ENCODE data around the gene ZNF253. TPM values are rescaled to one million over a fixed set of nuclear protein-coding genes. Genes with fewer than 3 reads are reported as not detected.

ZNF253 gene
- total and polyA plus RNA-seq, 9 of the 15 experiments (the other 6 are each of a cell fraction or from before 2014, with no cell fraction given), result 4.0 to 14.4 (median 7.5) TPM

DNA sequence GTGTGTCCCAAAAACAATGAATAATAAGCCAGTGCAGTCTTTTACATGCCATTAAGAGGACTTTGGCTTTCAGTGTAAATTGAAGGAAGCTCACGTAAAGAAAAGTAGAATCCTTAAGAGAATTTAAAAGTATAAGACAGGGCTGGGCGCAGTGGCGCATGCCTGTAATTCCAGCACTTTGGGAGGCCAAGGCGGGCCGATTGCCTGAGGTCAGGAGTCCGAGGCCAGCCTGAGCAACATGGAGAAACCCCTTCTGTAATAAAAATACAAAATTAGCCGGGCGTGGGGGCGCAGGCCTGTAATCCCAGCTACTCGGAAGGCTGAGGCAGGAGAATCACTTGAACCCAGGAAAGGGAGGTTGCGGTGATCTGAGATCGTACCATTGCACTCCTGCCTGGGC lies 17.9 kb upstream of the ZNF253 start (continued):
- TF ChIP-seq, protein P1, sequence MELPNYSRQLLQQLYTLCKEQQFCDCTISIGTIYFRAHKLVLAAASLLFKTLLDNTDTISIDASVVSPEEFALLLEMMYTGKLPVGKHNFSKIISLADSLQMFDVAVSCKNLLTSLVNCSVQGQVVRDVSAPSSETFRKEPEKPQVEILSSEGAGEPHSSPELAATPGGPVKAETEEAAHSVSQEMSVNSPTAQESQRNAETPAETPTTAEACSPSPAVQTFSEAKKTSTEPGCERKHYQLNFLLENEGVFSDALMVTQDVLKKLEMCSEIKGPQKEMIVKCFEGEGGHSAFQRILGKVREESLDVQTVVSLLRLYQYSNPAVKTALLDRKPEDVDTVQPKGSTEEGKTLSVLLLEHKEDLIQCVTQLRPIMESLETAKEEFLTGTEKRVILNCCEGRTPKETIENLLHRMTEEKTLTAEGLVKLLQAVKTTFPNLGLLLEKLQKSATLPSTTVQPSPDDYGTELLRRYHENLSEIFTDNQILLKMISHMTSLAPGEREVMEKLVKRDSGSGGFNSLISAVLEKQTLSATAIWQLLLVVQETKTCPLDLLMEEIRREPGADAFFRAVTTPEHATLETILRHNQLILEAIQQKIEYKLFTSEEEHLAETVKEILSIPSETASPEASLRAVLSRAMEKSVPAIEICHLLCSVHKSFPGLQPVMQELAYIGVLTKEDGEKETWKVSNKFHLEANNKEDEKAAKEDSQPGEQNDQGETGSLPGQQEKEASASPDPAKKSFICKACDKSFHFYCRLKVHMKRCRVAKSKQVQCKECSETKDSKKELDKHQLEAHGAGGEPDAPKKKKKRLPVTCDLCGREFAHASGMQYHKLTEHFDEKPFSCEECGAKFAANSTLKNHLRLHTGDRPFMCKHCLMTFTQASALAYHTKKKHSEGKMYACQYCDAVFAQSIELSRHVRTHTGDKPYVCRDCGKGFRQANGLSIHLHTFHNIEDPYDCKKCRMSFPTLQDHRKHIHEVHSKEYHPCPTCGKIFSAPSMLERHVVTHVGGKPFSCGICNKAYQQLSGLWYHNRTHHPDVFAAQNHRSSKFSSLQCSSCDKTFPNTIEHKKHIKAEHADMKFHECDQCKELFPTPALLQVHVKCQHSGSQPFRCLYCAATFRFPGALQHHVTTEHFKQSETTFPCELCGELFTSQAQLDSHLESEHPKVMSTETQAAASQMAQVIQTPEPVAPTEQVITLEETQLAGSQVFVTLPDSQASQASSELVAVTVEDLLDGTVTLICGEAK (IDR thresholded peaks at IDR 0.05), result no peak
- TF ChIP-seq, protein P1 (CRISPR knock-in tag; IDR thresholded peaks at IDR 0.05), result no peak
- TF ChIP-seq CBFA2T3 (IDR thresholded peaks at IDR 0.05) (no peak), RAD21 (CRISPR knock-in tag; conservative IDR thresholded peaks at IDR 0.05 in 1 of 2, IDR thresholded peaks at IDR 0.05 in 1 of 2) (no peak), ZNF76 (CRISPR knock-in tag; IDR thresholded peaks at IDR 0.05; ENCODE audit: borderline replicate concordance) (no peak), ZNF354B (CRISPR knock-in tag; IDR thresholded peaks at IDR 0.05) (no peak)
- TF ChIP-seq, protein P2, sequence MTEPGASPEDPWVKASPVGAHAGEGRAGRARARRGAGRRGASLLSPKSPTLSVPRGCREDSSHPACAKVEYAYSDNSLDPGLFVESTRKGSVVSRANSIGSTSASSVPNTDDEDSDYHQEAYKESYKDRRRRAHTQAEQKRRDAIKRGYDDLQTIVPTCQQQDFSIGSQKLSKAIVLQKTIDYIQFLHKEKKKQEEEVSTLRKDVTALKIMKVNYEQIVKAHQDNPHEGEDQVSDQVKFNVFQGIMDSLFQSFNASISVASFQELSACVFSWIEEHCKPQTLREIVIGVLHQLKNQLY (CRISPR knock-in tag; conservative IDR thresholded peaks at IDR 0.05), result no peak
- TF ChIP-seq, protein P3, sequence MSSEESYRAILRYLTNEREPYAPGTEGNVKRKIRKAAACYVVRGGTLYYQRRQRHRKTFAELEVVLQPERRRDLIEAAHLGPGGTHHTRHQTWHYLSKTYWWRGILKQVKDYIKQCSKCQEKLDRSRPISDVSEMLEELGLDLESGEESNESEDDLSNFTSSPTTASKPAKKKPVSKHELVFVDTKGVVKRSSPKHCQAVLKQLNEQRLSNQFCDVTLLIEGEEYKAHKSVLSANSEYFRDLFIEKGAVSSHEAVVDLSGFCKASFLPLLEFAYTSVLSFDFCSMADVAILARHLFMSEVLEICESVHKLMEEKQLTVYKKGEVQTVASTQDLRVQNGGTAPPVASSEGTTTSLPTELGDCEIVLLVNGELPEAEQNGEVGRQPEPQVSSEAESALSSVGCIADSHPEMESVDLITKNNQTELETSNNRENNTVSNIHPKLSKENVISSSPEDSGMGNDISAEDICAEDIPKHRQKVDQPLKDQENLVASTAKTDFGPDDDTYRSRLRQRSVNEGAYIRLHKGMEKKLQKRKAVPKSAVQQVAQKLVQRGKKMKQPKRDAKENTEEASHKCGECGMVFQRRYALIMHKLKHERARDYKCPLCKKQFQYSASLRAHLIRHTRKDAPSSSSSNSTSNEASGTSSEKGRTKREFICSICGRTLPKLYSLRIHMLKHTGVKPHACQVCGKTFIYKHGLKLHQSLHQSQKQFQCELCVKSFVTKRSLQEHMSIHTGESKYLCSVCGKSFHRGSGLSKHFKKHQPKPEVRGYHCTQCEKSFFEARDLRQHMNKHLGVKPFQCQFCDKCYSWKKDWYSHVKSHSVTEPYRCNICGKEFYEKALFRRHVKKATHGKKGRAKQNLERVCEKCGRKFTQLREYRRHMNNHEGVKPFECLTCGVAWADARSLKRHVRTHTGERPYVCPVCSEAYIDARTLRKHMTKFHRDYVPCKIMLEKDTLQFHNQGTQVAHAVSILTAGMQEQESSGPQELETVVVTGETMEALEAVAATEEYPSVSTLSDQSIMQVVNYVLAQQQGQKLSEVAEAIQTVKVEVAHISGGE (CRISPR knock-in tag; IDR thresholded peaks at IDR 0.05), result no peak

Measured in K562 (cell line).